GM20000 (cell line): ENCODE results near the gene MINDY3.

Source experiments
- DNase-seq: peaks from one replicate; pipeline ENCODE4 v3.0.0; 2012; ENCODE audit warnings: low spot score
- TF ChIP-seq, protein P1 (sequence below): IDR thresholded peaks from 2 replicates; pipeline ENCODE4 v1.5.1; 2012; ENCODE audit warnings: mild to moderate bottlenecking, control low read depth; ENCODE audit errors: extremely low read depth, missing control alignments

Gene MINDY3

GRCh38 chr10:15859906-15860691 is at the start of gene MINDY3:
Gene MINDY3 (minus strand): TSS chr10:15860507. CDS start chr10:15860299, 208 bp downstream.
- DNase-seq = peak; percentile 75
- TF ChIP-seq, protein P1, sequence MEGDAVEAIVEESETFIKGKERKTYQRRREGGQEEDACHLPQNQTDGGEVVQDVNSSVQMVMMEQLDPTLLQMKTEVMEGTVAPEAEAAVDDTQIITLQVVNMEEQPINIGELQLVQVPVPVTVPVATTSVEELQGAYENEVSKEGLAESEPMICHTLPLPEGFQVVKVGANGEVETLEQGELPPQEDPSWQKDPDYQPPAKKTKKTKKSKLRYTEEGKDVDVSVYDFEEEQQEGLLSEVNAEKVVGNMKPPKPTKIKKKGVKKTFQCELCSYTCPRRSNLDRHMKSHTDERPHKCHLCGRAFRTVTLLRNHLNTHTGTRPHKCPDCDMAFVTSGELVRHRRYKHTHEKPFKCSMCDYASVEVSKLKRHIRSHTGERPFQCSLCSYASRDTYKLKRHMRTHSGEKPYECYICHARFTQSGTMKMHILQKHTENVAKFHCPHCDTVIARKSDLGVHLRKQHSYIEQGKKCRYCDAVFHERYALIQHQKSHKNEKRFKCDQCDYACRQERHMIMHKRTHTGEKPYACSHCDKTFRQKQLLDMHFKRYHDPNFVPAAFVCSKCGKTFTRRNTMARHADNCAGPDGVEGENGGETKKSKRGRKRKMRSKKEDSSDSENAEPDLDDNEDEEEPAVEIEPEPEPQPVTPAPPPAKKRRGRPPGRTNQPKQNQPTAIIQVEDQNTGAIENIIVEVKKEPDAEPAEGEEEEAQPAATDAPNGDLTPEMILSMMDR = no peak

GRCh38 chr10:15901889-15902288 is 41.6 kb upstream of the MINDY3 start:
- TF ChIP-seq, protein P1 = no peak
- DNase-seq = no peak

- TF ChIP-seq, protein P1 = no peak
- DNase-seq = no peak
Measured at GRCh38 chr10:15898046-15898445, 37.7 kb upstream of the MINDY3 start.

- DNase-seq = no peak
- TF ChIP-seq, protein P1 = no peak
Measured at GRCh38 chr10:15897287-15897686, 37.0 kb upstream of the MINDY3 start.

DNA sequence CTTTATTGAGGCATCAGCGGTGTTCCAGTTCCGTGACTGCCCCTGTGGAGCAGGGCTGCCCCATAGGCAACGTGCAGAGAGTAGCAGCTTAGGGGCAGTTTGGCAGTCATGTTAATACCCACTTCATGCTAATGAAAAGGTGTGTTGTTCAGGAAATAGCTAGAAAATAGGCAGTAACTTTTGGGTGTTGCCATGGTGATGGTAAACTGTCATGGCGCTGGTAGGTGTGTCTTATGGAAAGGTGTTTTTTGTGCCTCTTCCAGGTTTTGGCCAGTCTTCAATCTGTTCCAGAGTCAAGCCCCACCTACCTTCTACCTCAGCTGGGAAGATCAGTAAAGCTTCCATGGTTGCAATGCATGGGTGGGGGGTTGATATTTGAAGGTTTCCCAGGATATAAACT is 36.3 kb upstream of the MINDY3 start:
- TF ChIP-seq, protein P1 = no peak
- DNase-seq = no peak

DNA sequence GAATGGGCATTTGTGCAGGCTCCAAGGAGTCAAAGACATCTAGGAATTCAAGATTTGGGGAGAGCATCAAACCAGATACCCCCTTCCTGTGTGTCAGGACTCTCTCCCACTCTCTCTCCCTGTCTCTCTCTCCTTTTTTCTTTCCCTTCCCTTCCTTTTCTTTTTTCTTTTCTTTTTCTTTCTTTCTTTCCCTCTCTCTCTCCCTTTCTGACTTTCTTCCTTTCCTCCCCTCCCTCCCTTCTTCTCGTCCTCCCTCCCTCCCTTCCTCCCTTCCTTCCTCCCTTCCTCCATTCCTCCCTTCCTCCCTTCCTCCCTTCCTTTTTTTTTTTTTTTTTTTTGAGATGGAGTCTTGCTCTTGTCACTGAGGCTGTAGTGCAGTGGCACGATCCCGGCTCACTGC is 24.1 kb upstream of the MINDY3 start:
- DNase-seq = no peak
- TF ChIP-seq, protein P1 = no peak

- TF ChIP-seq, protein P1 = no peak
- no peak for DNase-seq
Measured at GRCh38 chr10:15881542-15881941, 21.2 kb upstream of the MINDY3 start.
